Smooth muscle cell of the brain vasculature (primary cell): Measurements from ENCODE around the gene RAVER2.
"Not testable (repeated sequence)": the region's sequence is repeated elsewhere in the genome, so short reads cannot be mapped to it uniquely, and the experiment has no call there.

Experiments used
- DNase-seq: peaks from one replicate; pipeline ENCODE4 v3.0.0-alpha.2; 2012; ENCODE audit warnings: low read depth, low spot score

RAVER2 gene

GRCh38 chr1:64811131-64811530, 66.3 kb downstream of the RAVER2 start:
- no peak for DNase-seq

- no peak for DNase-seq
These were observed 69.6 kb downstream of the RAVER2 start for GRCh38 chr1:64814427-64814826.

GRCh38 chr1:64817364-64817763, 72.5 kb downstream of the RAVER2 start:
- not testable (repeated sequence) for DNase-seq

GRCh38 chr1:64820572-64820971, 75.7 kb downstream of the RAVER2 start:
- not testable (repeated sequence) for DNase-seq

- no peak for DNase-seq
These were observed 77.7 kb downstream of the RAVER2 start for GRCh38 chr1:64822621-64823020.

- DNase-seq = peak; percentile 62
These were observed 79.0 kb downstream of the RAVER2 start for GRCh38 chr1:64823691-64824476.

- no peak for DNase-seq
These were observed 82.1 kb downstream of the RAVER2 start for GRCh38 chr1:64826991-64827390.

- no peak for DNase-seq
These were observed 84.0 kb downstream of the RAVER2 start for GRCh38 chr1:64828829-64829228.

GRCh38 chr1:64829411-64830029, 84.6 kb downstream of the RAVER2 start:
- DNase-seq = no peak

GRCh38 chr1:64830030-64830651, 85.3 kb downstream of the RAVER2 start:
- no peak for DNase-seq

GRCh38 chr1:64834734-64835133, 89.9 kb downstream of the RAVER2 start:
- DNase-seq = no peak

- no peak for DNase-seq
These were observed 91.9 kb downstream of the RAVER2 start for GRCh38 chr1:64836802-64837201.

GRCh38 chr1:64838486-64838885, 93.6 kb downstream of the RAVER2 start:
- DNase-seq = no peak

GRCh38 chr1:64839261-64839660, 94.4 kb downstream of the RAVER2 start:
- no peak for DNase-seq

GRCh38 chr1:64839732-64840405, 95.0 kb downstream of the RAVER2 start:
- DNase-seq = no peak

- DNase-seq = no peak
These were observed 96.6 kb downstream of the RAVER2 start for GRCh38 chr1:64841330-64842065.

- no peak for DNase-seq
These were observed 97.3 kb downstream of the RAVER2 start for GRCh38 chr1:64842224-64842623.

- DNase-seq = no peak
These were observed 98.8 kb downstream of the RAVER2 start for GRCh38 chr1:64843675-64844074.

- no peak for DNase-seq
These were observed 99.3 kb downstream of the RAVER2 start for GRCh38 chr1:64844175-64844574.

GRCh38 chr1:64844609-64845008, 99.7 kb downstream of the RAVER2 start:
- DNase-seq = no peak

GRCh38 chr1:64845831-64846425, 101.1 kb downstream of the RAVER2 start:
- DNase-seq = peak; percentile 61
